Measurements from ENCODE around the gene PATZ1. TPM values are rescaled to one million over a fixed set of nuclear protein-coding genes. Genes with fewer than 3 reads are reported as not detected.

PATZ1 gene
- total RNA-seq, 1 experiment from 2014 or later: 120 TPM

DNA sequence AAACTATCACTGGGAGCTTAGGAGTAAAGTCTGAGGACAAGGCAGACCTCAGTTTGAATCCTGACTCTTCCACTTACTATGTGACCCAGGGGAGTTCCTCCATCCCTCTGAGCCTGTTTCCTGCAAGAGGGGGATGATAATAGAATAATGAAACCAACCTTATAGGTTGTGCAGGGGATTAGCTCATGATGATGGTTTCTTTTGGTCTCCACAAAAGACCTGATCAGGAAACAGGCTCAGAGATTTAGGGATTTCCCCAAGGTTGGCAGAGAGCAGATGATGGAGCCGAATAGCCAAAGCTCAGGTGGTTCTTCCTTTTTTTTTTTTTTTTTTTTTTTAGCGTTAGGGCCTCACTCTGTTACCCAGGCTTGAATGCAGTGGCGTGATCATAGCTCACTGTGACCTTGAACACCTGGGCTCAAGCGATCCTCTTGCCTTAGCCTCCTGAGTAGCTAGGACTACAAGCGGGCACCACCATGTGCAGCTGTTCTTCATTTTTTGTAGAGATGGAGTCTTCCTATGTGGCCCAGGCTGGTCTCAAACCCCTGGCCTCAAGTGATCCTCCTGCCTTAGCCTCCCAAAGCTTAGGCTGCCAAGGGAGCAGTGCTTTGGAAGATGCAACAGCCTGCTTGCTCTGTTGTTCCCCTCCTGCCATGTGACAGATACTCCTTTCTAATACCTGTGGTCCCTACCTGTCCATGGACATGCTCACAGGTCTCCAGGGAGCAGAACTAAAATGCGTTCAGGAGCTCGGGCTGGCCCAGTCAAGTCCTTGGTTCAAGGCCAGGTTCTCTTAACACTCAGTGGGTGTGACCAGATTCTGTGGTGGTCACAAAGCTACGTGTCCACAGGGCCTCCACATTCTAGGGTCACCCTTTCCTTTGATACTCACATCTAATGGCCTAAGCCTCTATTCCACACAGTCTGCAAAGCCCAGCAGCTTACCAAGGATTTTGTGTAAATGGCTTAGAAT is 22.3 kb downstream of the PATZ1 start:
- H4K5ac ChIP-seq (ENCODE audit: insufficient read length, low read depth, low read length): no peak overlapping the region
- H3K4me1 ChIP-seq (ENCODE audit: insufficient read depth, low read length): no peaks in the 10 kb centered on the region
- no peak overlapping the region; the same call in 1 of the 2 replicates for H3K14ac ChIP-seq (ENCODE audit: insufficient read depth, low read length)
- H3K18ac ChIP-seq (ENCODE audit: insufficient read length, low read depth, low read length): no peak overlapping the region
- H3K56ac ChIP-seq (ENCODE audit: insufficient read length, low read depth, low read length): no peak overlapping the region
- no peaks in the 10 kb centered on the region for H4K20me1 ChIP-seq (ENCODE audit: control insufficient read depth, insufficient read depth, insufficient read length)
- DNase-seq: no peak
- WGBS (ENCODE audit: extremely low coverage, insufficient read length, low lambda C conversion rate): no CpG with 5 or more reads among the region's 8 CpGs
- H3K27me3 ChIP-seq (ENCODE audit: insufficient read depth, low read length): no peaks in the 10 kb centered on the region
- no peak overlapping the region for H3K9ac ChIP-seq (ENCODE audit: extremely low read depth, insufficient read length, low read length)
- Mint-ChIP-seq H3K27ac (peak overlapping the region in 1 of 3 experiments; percentile 47; a peak in 1 of 7 replicates), H3K27me3 (ENCODE audit: low read depth) (no peaks in the 10 kb centered on the region; the same call in none of the 2 replicates), H3K9me3 (no peaks in the 10 kb centered on the region), H3K4me3 (no peak overlapping the region), H3K4me1 (peaks cover under 1 to 1% of the 10 kb centered on the region in 2 experiments; a peak in 1 of 4 replicates), H3K36me3 (ENCODE audit: insufficient read depth in 1 of 3, low read depth in 3 of 3) (peaks cover 26 to 62% (median 38%) of the 10 kb centered on the region in 3 experiments; a peak in 6 of 7 replicates)
- no peak overlapping the region for H2AFZ ChIP-seq (ENCODE audit: low read length)
- H2BK15ac ChIP-seq (ENCODE audit: low read depth, low read length): no peak overlapping the region
- H3K23me2 ChIP-seq (ENCODE audit: insufficient read length, low read depth, low read length, poor library complexity, severe bottlenecking): no peaks in the 10 kb centered on the region
- TF ChIP-seq, protein P1, sequence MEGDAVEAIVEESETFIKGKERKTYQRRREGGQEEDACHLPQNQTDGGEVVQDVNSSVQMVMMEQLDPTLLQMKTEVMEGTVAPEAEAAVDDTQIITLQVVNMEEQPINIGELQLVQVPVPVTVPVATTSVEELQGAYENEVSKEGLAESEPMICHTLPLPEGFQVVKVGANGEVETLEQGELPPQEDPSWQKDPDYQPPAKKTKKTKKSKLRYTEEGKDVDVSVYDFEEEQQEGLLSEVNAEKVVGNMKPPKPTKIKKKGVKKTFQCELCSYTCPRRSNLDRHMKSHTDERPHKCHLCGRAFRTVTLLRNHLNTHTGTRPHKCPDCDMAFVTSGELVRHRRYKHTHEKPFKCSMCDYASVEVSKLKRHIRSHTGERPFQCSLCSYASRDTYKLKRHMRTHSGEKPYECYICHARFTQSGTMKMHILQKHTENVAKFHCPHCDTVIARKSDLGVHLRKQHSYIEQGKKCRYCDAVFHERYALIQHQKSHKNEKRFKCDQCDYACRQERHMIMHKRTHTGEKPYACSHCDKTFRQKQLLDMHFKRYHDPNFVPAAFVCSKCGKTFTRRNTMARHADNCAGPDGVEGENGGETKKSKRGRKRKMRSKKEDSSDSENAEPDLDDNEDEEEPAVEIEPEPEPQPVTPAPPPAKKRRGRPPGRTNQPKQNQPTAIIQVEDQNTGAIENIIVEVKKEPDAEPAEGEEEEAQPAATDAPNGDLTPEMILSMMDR (conservative IDR thresholded peaks at IDR 0.05): no peak
- no peak overlapping the region for H2BK120ac ChIP-seq (ENCODE audit: low read depth, low read length, poor library complexity, severe bottlenecking)
- H3K4me2 ChIP-seq (ENCODE audit: insufficient read depth, insufficient read length, low read length): no peak overlapping the region
- H3T11ph ChIP-seq (ENCODE audit: low read length): no peak overlapping the region
- H2BK20ac ChIP-seq (ENCODE audit: low read depth, low read length, poor library complexity, severe bottlenecking): no peak overlapping the region
- H3K9me3 ChIP-seq (ENCODE audit: control insufficient read depth, low read depth, low read length): no peaks in the 10 kb centered on the region
- no peak overlapping the region for H3K4ac ChIP-seq (ENCODE audit: low read depth, low read length)
- no peak overlapping the region for H4K8ac ChIP-seq (replicated peaks; ENCODE audit: insufficient read length, low read depth, low read length)
- H2BK12ac ChIP-seq (ENCODE audit: insufficient read length, low read depth, low read length): no peak overlapping the region
- no peak overlapping the region for H2AK5ac ChIP-seq (ENCODE audit: insufficient read length, low read length)
- no peaks in the 10 kb centered on the region for H3K79me1 ChIP-seq (ENCODE audit: insufficient read depth, low read depth, low read length, poor library complexity, severe bottlenecking)
- H3K27ac ChIP-seq (ENCODE audit: insufficient read length, low read depth, low read length): no peak overlapping the region
- H4K91ac ChIP-seq (ENCODE audit: insufficient read length, low read depth, low read length): no peak overlapping the region
- H3K23ac ChIP-seq (ENCODE audit: insufficient read length, low read depth, low read length): no peak overlapping the region
- H3K79me2 ChIP-seq (ENCODE audit: insufficient read depth, low read length): no peaks in the 10 kb centered on the region
- no peak overlapping the region for H2BK5ac ChIP-seq (ENCODE audit: insufficient read length, low read length)
